GM19035 (cell line): ENCODE results near the gene CRB2.

ENCODE experiments used
- ATAC-seq: cut with Tn5 transposase; IDR thresholded peaks from one replicate; pipeline ENCODE4 v1.9.1; 2021; ENCODE audit not compliant: unreplicated experiment

Gene CRB2

GRCh38 chr9:123377211-123377971 lies 21.4 kb downstream of the CRB2 start:
- ATAC-seq: no peak

- no peak for ATAC-seq
These were observed 22.0 kb downstream of the CRB2 start for GRCh38 chr9:123378025-123378424.

- ATAC-seq: no peak
These were observed 23.1 kb downstream of the CRB2 start for GRCh38 chr9:123378956-123379660.

- no peak for ATAC-seq
These were observed 25.1 kb downstream of the CRB2 start for GRCh38 chr9:123380852-123381705.

GRCh38 chr9:123382653-123383511 lies 26.9 kb downstream of the CRB2 start:
- ATAC-seq: no peak

- ATAC-seq: no peak
These were observed 27.6 kb downstream of the CRB2 start for GRCh38 chr9:123383512-123384170.

- no peak for ATAC-seq
These were observed 31.7 kb downstream of the CRB2 start for GRCh38 chr9:123387686-123388085.

- no peak for ATAC-seq
These were observed 33.1 kb downstream of the CRB2 start for GRCh38 chr9:123389070-123389469.

GRCh38 chr9:123389698-123390097 lies 33.7 kb downstream of the CRB2 start:
- no peak for ATAC-seq

- ATAC-seq: no peak
These were observed 34.5 kb downstream of the CRB2 start for GRCh38 chr9:123390337-123391135.

- no peak for ATAC-seq
These were observed 35.2 kb downstream of the CRB2 start for GRCh38 chr9:123391233-123391632.

- no peak for ATAC-seq
These were observed 35.9 kb downstream of the CRB2 start for GRCh38 chr9:123391946-123392345.

- ATAC-seq: no peak
These were observed 36.8 kb downstream of the CRB2 start for GRCh38 chr9:123392802-123393201.

- no peak for ATAC-seq
These were observed 38.6 kb downstream of the CRB2 start for GRCh38 chr9:123394291-123395235.

- ATAC-seq: no peak
These were observed 39.3 kb downstream of the CRB2 start for GRCh38 chr9:123395276-123395688.

- ATAC-seq: no peak
These were observed 39.9 kb downstream of the CRB2 start for GRCh38 chr9:123395689-123396511.

- ATAC-seq: no peak
These were observed 42.0 kb downstream of the CRB2 start for GRCh38 chr9:123397975-123398374.
